ENCODE results near the gene DUSP28. TPM values are rescaled to one million over a fixed set of nuclear protein-coding genes. Genes with fewer than 3 reads are reported as not detected.
A peak's percentile ranks its signal among the peaks of the same experiment; 100 is the strongest.

The DUSP28 gene
- total and polyA plus RNA-seq, 2 of the 13 experiments (the other 11 are each of a cell fraction or from before 2014, with no cell fraction given): 5.2 to 8.6 TPM

- TF ChIP-seq ZBED4 (CRISPR knock-in tag; IDR thresholded peaks at IDR 0.05; ENCODE audit: borderline replicate concordance): no peak
- TF ChIP-seq ZNF24 (IDR thresholded peaks at IDR 0.05): no peak
- TF ChIP-seq ZNF850 (CRISPR knock-in tag; conservative IDR thresholded peaks at IDR 0.05): no peak
- no peak for TF ChIP-seq KLF6 (CRISPR knock-in tag; IDR thresholded peaks at IDR 0.05)
- TF ChIP-seq MIER3 (CRISPR knock-in tag; IDR thresholded peaks at IDR 0.05; ENCODE audit: borderline replicate concordance): 0 out of 2 replicates have a peak, but pooled peaks have one; percentile 22
- TF ChIP-seq SMYD3 (CRISPR knock-in tag; IDR thresholded peaks at IDR 0.05): no peak
- 0 out of 2 replicates have a peak, but pooled peaks have one; percentile 56 for TF ChIP-seq ZNF605 (CRISPR knock-in tag; IDR thresholded peaks at IDR 0.05)
- no peak for TF ChIP-seq TSC22D2 (CRISPR knock-in tag; IDR thresholded peaks at IDR 0.05; ENCODE audit: borderline replicate concordance)
- peak; percentile 68 for TF ChIP-seq SAP130 (CRISPR knock-in tag; IDR thresholded peaks at IDR 0.05; ENCODE audit: low read depth)
- TF ChIP-seq PRDM4 (CRISPR knock-in tag; IDR thresholded peaks at IDR 0.05; ENCODE audit: borderline replicate concordance): no peak
- TF ChIP-seq SNRNP70 (IDR thresholded peaks at IDR 0.05; ENCODE audit: low read depth, low read length): no peak
- TF ChIP-seq ZSCAN21 (CRISPR knock-in tag; IDR thresholded peaks at IDR 0.05; ENCODE audit: borderline replicate concordance): no peak
- no peak for TF ChIP-seq ZNF451 (CRISPR knock-in tag; IDR thresholded peaks at IDR 0.05)
- TF ChIP-seq KMT2A (CRISPR knock-in tag; IDR thresholded peaks at IDR 0.05): 0 out of 2 replicates have a peak, but pooled peaks have one; percentile 30
- no peak for TF ChIP-seq FOSL1 (CRISPR knock-in tag; IDR thresholded peaks at IDR 0.05; ENCODE audit: borderline replicate concordance)
- no peak for TF ChIP-seq SIX1 (CRISPR knock-in tag; IDR thresholded peaks at IDR 0.05; ENCODE audit: borderline replicate concordance)
- no peak for TF ChIP-seq CHCHD3 (CRISPR knock-in tag; IDR thresholded peaks at IDR 0.05)
- no peak; the same call in 1 of the 2 replicates for TF ChIP-seq THAP9 (CRISPR knock-in tag; IDR thresholded peaks at IDR 0.05; ENCODE audit: borderline replicate concordance)
- no peak for TF ChIP-seq PAF1 (CRISPR knock-in tag; IDR thresholded peaks at IDR 0.05)
These were observed 46.4 kb upstream of the DUSP28 start (continued) for GRCh38 chr2:240513549-240514287.
